ENCODE measurements around the gene NKX2-3.
A peak's percentile ranks its signal among the peaks of the same experiment; 100 is the strongest.

NKX2-3 gene

DNA sequence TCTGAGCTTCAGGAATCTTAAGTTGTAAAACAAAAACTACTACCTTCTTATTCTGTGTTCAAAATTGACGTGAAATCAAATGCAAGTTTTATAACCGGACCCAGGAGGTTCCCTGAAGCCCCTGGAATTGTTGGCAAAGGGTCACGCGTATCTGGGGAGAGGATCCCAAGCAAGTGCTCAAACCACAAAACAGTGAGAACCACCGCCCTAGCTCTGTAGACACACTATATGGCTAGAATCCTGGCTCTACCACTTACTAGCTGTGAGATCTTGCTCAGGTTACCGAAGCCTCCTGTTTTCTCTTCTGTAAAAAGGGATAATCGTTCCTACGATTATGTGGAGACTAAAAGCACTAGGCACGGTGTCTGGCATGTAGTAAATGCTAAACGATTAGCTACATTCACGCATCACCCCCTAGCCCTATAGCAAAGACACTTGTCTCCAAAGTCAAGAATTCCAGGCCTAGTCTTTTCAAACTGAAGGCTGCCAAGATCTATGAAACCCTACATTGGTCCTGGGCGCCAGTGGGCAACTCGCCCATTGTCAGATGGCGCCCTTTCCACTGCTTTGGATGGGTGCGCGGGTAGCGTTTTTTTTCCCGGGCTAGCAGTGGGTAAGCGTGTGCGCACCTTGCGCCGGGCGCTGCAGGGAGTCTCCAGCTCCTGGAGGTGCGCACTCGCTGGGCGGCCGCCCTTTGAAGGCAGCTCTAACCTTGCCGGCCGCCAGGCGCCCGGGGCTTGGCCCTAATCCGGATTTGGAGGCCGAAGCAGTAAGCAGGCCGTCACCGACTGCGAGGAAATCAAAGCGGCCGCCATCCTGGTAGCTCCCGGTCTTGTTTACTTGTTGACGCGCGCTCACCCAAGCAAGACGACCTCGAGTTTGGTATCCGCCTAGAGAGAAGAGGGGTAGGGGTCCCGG, 11.6 kb upstream of the NKX2-3 start:
- Mint-ChIP-seq H3K36me3 (ENCODE audit: low read depth) (no peaks in the 10 kb centered on the region), H3K4me1 (peaks cover 14% of the 10 kb centered on the region), H3K27me3 (ENCODE audit: low read depth) (peaks cover 100% of the 10 kb centered on the region), H3K4me3 (peak overlapping the region in 1 of 3 experiments; percentile 25), H3K27ac (no peak overlapping the region), H3K9me3 (peaks cover under 1% of the 10 kb centered on the region)
- TF ChIP-seq, protein P1, sequence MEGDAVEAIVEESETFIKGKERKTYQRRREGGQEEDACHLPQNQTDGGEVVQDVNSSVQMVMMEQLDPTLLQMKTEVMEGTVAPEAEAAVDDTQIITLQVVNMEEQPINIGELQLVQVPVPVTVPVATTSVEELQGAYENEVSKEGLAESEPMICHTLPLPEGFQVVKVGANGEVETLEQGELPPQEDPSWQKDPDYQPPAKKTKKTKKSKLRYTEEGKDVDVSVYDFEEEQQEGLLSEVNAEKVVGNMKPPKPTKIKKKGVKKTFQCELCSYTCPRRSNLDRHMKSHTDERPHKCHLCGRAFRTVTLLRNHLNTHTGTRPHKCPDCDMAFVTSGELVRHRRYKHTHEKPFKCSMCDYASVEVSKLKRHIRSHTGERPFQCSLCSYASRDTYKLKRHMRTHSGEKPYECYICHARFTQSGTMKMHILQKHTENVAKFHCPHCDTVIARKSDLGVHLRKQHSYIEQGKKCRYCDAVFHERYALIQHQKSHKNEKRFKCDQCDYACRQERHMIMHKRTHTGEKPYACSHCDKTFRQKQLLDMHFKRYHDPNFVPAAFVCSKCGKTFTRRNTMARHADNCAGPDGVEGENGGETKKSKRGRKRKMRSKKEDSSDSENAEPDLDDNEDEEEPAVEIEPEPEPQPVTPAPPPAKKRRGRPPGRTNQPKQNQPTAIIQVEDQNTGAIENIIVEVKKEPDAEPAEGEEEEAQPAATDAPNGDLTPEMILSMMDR (IDR thresholded peaks at IDR 0.05; ENCODE audit: unreplicated experiment in 3 of 3): no peak

DNA sequence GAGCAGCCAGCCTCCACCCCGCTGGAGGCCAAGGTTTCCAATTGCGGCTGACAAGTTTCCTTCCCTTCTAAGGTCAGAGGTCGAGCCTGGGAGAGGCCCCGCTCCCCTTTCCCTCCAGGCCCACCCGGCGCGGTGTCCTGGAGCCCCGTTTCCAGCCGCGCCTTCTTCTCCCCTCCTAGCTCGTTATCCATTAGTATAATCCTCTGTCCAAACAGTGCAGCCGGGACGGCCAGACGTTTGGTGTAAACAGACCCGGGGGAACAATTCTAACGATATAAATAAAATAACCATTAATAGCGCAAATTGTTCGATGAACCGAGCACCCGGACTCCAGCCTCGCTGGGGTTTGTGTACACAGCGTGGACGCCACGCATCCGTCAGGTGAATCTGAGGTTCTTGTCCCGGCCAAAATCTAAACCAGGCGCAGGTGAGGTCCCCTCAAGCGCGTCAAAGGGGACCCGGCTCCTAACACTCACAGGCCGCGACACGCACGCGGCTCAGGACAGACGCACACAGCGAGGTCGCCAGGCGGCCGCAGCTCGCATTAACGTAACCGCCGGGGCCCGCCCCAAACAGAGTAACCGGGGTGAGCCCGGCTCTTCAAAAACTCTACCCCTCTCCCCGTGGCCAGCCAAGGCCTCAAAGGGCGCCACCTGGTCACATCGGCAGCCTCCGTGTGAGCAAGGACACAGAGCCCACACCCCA, 10.8 kb upstream of the NKX2-3 start:
- H3K36me3 Mint-ChIP-seq (ENCODE audit: low read depth): no peaks in the 10 kb centered on the region

DNA sequence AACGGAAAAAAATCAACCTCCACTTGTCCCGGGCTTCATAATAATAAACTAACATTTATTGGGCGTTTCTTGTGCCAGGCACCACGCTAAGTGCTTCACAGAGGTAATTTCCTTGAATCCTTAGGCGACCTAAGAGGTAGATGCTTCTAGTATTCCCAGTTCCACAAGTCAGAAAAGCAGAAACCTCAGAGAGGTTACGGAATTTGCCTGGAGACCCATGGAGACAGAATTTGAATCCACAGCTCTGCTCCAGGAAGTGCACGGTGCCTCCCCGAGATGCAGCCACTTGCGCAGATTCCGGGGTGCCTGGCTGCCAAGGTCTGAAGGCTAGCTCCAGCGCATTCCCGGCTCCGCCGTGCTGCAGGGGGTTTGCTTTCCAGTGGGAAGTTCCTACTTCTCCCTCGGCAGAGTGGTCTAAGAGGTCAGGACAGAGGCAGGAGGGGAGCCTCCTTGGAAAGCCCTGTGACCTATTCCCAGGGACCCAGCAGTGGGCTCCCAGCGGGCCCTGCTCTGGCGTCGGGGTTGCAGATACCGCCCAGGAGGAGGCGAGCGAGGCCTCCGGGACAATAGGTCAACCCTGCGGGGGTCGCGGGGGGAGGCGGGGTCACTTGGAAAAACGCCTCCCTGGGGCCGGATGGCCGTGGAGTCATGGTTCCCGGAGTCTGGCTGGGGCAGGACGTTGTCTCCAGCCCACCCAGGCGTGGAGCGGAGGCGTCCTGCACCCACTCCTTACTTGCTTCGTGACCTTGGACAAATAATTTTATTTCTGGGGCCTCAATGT, 10.1 kb upstream of the NKX2-3 start:
- Mint-ChIP-seq H3K36me3 (ENCODE audit: low read depth) (no peaks in the 10 kb centered on the region), H3K4me1 (peaks cover 14% of the 10 kb centered on the region), H3K4me3 (peak overlapping the region in 1 of 3 experiments; percentile 44), H3K27ac (no peak overlapping the region), H3K27me3 (ENCODE audit: low read depth) (peaks cover 100% of the 10 kb centered on the region), H3K9me3 (peaks cover 4% of the 10 kb centered on the region)
- TF ChIP-seq, protein P1 (IDR thresholded peaks at IDR 0.05; ENCODE audit: unreplicated experiment in 3 of 3): no peak

More for the DNA sequence above, 10.8 kb upstream of the NKX2-3 start:
- H3K27me3 Mint-ChIP-seq (ENCODE audit: low read depth): peaks cover 100% of the 10 kb centered on the region
- H3K27ac Mint-ChIP-seq: no peak overlapping the region
- peak overlapping the region in 1 of 3 experiments; percentile 31 for H3K4me3 Mint-ChIP-seq
- TF ChIP-seq, protein P1 (IDR thresholded peaks at IDR 0.05; ENCODE audit: unreplicated experiment in 3 of 3): no peak
- H3K4me1 Mint-ChIP-seq: peaks cover 14% of the 10 kb centered on the region
- peaks cover 4% of the 10 kb centered on the region for H3K9me3 Mint-ChIP-seq

DNA sequence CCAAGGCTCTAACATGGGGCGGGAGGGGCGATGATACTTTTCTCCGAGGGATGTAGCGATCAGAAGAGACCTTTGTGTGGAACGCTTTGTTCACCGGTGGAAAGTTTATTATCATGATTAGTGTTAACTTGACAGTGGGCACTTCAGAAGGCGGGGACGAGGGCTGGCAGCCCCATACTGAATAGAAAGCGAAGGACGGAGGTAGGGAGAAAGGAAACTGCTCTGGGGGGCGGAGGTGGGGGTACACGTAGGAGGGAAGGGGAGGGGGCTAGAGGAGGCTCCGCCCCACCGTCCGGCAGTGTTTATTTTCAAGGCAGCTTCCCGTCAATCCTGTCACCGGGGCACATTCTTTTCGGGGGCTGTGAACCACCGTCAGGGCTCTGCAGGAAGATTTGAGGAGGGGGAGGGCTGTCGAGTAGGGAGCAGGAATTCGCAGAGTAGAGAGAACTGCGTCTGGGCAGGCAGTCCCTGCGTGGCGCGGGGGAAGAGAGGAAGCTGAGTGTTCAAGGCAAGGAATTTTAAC, 9.4 kb upstream of the NKX2-3 start:
- H3K9me3 Mint-ChIP-seq: peaks cover 4% of the 10 kb centered on the region

DNA sequence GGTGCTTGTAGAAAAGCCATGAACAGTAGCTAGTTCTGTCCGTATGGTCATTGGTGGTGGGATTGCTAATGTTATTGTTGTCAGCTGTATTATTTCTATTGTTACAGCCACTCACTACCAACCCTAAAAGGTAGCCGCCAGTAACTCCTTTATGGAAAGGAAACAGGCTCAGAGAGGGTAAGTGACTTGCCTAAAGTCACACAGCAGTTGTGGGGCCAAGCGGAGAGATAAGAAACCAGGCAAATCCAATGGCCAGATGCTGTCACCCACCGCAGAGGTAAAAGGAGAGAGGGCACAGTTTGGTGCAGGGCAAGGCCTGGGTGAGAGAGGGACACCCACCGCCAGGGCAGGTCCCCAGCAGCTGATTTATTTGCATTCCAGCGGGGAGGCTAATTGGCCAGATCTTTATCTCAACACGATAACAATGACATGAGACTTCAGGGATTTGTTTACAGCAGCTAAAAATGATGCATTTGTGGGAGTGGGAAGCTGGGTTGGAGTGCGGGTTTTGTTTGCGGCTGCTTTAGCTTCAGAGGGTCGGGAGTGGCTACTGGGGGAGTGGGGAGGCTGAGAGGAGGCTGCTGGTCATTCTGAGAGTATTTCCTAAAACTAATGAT, 8.6 kb upstream of the NKX2-3 start:
- H3K27me3 Mint-ChIP-seq (ENCODE audit: low read depth): peaks cover 100% of the 10 kb centered on the region
- peaks cover 4% of the 10 kb centered on the region for H3K9me3 Mint-ChIP-seq
- TF ChIP-seq, protein P1 (IDR thresholded peaks at IDR 0.05; ENCODE audit: unreplicated experiment in 3 of 3): no peak
- peaks cover 14% of the 10 kb centered on the region for H3K4me1 Mint-ChIP-seq
- no peak overlapping the region for H3K27ac Mint-ChIP-seq
- no peak overlapping the region for H3K4me3 Mint-ChIP-seq
- H3K36me3 Mint-ChIP-seq (ENCODE audit: low read depth): no peaks in the 10 kb centered on the region

More for the DNA sequence above, 9.4 kb upstream of the NKX2-3 start:
- Mint-ChIP-seq H3K27me3 (ENCODE audit: low read depth) (peaks cover 100% of the 10 kb centered on the region), H3K4me3 (peak overlapping the region in 2 of 3 experiments; percentile 2 to 44), H3K36me3 (ENCODE audit: low read depth) (no peaks in the 10 kb centered on the region), H3K4me1 (peaks cover 14% of the 10 kb centered on the region), H3K27ac (no peak overlapping the region)
- TF ChIP-seq, protein P1 (IDR thresholded peaks at IDR 0.05; ENCODE audit: unreplicated experiment in 3 of 3): no peak
